Heart left ventricle (tissue), 16 donors: ENCODE data around the gene PTPN13. TPM values are rescaled to one million over a fixed set of nuclear protein-coding genes. Genes with fewer than 3 reads are reported as not detected.

Experiments used
- ATAC-seq, 4 donors: fragments of 200-7000 bp; cut with Tn5 transposase; one replicate each; pipeline ENCODE4 v1.9.1; 2020 to 2022; ENCODE audit warnings: moderate library complexity in 4 of 4, mild to moderate bottlenecking in 3 of 4, moderate number of reproducible peaks in 1 of 4
- DNase-seq, 5 donors: peaks; one replicate each; pipeline ENCODE4 v3.0.0-alpha.2; 2020
- H3K27ac ChIP-seq, 12 donors: fragments of 200-600 bp; sonication (generic) in 4 of 12; one replicate each; pipeline versions ENCODE4 v1.5.0 to v1.8.0; 2016 to 2022; ENCODE audit warnings: mild to moderate bottlenecking in 2 of 12
- H3K27me3 ChIP-seq, 9 donors: fragments of 200-600 bp; sonication (generic) in 2 of 9; one replicate each; pipeline versions ENCODE4 v1.5.1 to v1.8.0; 2016 to 2022; ENCODE audit warnings: mild to moderate bottlenecking in 3 of 9
- H3K36me3 ChIP-seq, 9 donors: fragments of 200-600 bp; sonication (generic) in 2 of 9; one replicate each; pipeline versions ENCODE4 v1.5.0 to v1.8.0; 2018 to 2022; ENCODE audit warnings: mild to moderate bottlenecking in 2 of 9
- H3K4me1 ChIP-seq, 12 donors: fragments of 200-600 bp; sonication (generic) in 4 of 12; one replicate each; pipeline versions ENCODE4 v1.5.0 to v1.8.0; 2016 to 2022; ENCODE audit warnings: mild to moderate bottlenecking in 3 of 12
- H3K4me3 ChIP-seq, 12 donors: fragments of 200-600 bp; sonication (generic) in 4 of 12; one replicate each; pipeline versions ENCODE4 v1.5.0 to v1.8.0; 2017 to 2022; ENCODE audit warnings: mild to moderate bottlenecking in 9 of 12, moderate library complexity in 4 of 12
- H3K9me3 ChIP-seq, 12 donors: fragments of 200-600 bp; sonication (generic) in 4 of 12; one replicate each; pipeline versions ENCODE4 v1.5.0 to v1.8.0; 2016 to 2022; ENCODE audit warnings: mild to moderate bottlenecking in 1 of 12
- CTCF ChIP-seq, 12 donors: fragments of 200-600 bp; sonication (generic) in 4 of 12; IDR thresholded peaks; one replicate each; pipeline versions ENCODE4 v1.5.0 to v1.8.0; 2018 to 2022; ENCODE audit warnings: antibody characterized with exemption in 12 of 12, mild to moderate bottlenecking in 5 of 12
- POLR2A ChIP-seq, 2 donors: fragments of 450-650 bp; IDR thresholded peaks; one replicate each; pipeline ENCODE4 v1.6.1; 2017; ENCODE audit warnings: antibody characterized with exemption in 2 of 2, mild to moderate bottlenecking in 2 of 2, moderate library complexity in 2 of 2
- WGBS, 4 donors: extraction: QIAGEN DNeasy Blood & Tissue Kit in 2 of 4; methylation state at CpG; one replicate each; pipeline versions ENCODE4 v1.1.5 to v1.1.7; 2013 to 2018; 5-methylcytosine and 5-hydroxymethylcytosine counted together
- intact Hi-C, 10 donors: fragments of 100-400 bp; cut with DNase I; formaldehyde crosslinking; loops; one replicate each; pipeline versions ENCODE4 v1.11.1 to v1.14.2; 2022
- polyA plus RNA-seq, 2 donors: library from polyadenylated mRNA; stranded (reverse); fragments of 200-250 nt; gene quantifications; one replicate each; pipeline ENCODE4 v1.2.3, GENCODE V29; 2013
- total RNA-seq, 9 donors: library from RNA; depleted of rRNA in 2 of 9; stranded (reverse); fragments of >200 nt in 2 of 9; fragmentation: NEBNext Ultra II Directional in 3 of 9; extraction: Animal tissue kit (Norgen Biotek cat#: 25700) in 3 of 9; gene quantifications; one replicate each; pipeline versions ENCODE4 v1.1.0 to v1.2.4, GENCODE V29; 2016 to 2023
- donor health status: ischemic (EF 13 %, LVEDD 7.1; RV severe dilation, severe dysfunction).
- donor health status: healthy with polysubstance abuse.
- donor health status: DM: no; HTN: yes; CAD: no.
- donor health status: DM: no; HTN: no; CAD: no.
- donor health status: ischemic (EF 25% LVEDD 6.9; RV normal size, moderate dysfunction).
- donor health status: ischemic (EF 25% LVEDD 5.7; RV mildly dilated, moderate dysfunction).
- donor health status: healthy.
- donor health status: DM: yes; HTN: yes; CAD: no.
- donor health status: ischemic (EF 35%, LVEDD 5.7; RV mildly dilated, moderate dysfunction).
- donor health status: nonischemic (EF 11% LVEDD 7.7; RV severe dilation, severe dysfunction).
- donor health status: DM: yes; HTN: yes; CAD: no.
- donor health status: PGD.
- donor health status: ischemic (EF 29% LVEDD 5.4; RV normal size, mild dysfunction).
- donor health status: nonischemic (EF 23%, LVEDD 6.1; RV moderate dilation, normal function).

Gene PTPN13
- total and polyA plus RNA-seq, 11 donors = 0.60 to 14.3 (median 3.6) TPM

DNA sequence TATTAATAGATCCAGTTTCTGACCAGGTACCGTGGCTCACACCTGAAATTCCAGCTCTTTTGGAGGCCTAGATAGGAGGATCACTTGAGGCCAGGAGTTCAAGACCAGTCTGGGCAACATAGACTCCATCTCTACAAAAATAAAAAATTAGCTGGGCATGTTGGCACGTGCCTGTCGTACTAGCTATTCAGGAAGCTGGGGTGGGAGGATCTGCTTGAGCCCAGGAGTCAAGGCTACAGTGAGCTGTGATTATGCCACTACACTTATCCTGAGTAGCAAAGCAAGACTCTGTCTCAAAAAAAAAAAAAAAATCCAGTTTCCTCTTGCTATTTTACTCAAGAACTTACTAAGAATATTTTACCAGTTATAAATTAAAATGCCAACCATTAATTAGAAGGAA is 163.4 kb downstream of the PTPN13 start:
- H3K27ac ChIP-seq = no peak overlapping the region
- no peaks in the 10 kb centered on the region for H3K27me3 ChIP-seq
- H3K4me1 ChIP-seq = no peaks in the 10 kb centered on the region
- TF ChIP-seq POLR2A (IDR thresholded peaks at IDR 0.05) (no peak), CTCF (IDR thresholded peaks at IDR 0.05) (no peak)
- WGBS, 4 donors = 73 to 87% (median 80%) methylated on average over 3 of the region's 3 CpGs
- H3K4me3 ChIP-seq = no peak overlapping the region
- peaks cover 0 to 23% (median 0%) of the 10 kb centered on the region in 9 donors for H3K36me3 ChIP-seq
- intact Hi-C loops = no loop called here
- ATAC-seq = no peak
- DNase-seq = no peak
- no peaks in the 10 kb centered on the region for H3K9me3 ChIP-seq

DNA sequence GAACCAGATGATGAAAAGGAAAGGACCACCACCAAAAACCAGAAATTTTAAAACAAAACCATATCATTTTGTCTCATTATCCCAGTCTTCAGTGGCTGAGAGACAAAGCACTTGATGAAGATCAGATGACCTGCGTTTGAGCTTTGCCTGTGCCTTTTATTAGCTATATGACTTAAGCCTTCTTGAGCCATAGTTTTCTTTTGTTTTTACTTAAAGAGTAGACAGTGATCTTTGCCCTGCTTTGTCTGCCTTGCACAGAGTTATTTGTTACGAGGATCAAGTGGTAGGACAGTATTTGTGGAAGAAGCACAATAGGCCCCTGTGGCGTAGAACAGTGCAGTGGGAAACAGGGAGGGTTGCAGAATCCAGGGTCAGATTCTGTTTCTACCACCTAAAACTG is 165.2 kb downstream of the PTPN13 start:
- no peak overlapping the region for H3K27ac ChIP-seq
- intact Hi-C loops = no loop called here
- H3K36me3 ChIP-seq = peaks cover 0 to 27% (median 0%) of the 10 kb centered on the region in 9 donors
- no peaks in the 10 kb centered on the region for H3K4me1 ChIP-seq
- H3K9me3 ChIP-seq = no peaks in the 10 kb centered on the region
- no peak for ATAC-seq
- no peak overlapping the region for H3K4me3 ChIP-seq
- WGBS, 4 donors = 88 to 89% (median 88%) methylated on average over 3 of the region's 3 CpGs
- H3K27me3 ChIP-seq = no peaks in the 10 kb centered on the region
- TF ChIP-seq CTCF (IDR thresholded peaks at IDR 0.05) (no peak), POLR2A (IDR thresholded peaks at IDR 0.05) (no peak)
- DNase-seq = no peak

- Histone ChIP-seq H3K9me3 (no peaks in the 10 kb centered on the region), H3K27me3 (no peaks in the 10 kb centered on the region), H3K4me1 (no peaks in the 10 kb centered on the region), H3K36me3 (peaks cover 0 to 51% (median 0%) of the 10 kb centered on the region in 9 donors), H3K4me3 (no peak overlapping the region), H3K27ac (no peak overlapping the region)
- TF ChIP-seq POLR2A (IDR thresholded peaks at IDR 0.05) (no peak), CTCF (IDR thresholded peaks at IDR 0.05) (no peak)
- ATAC-seq (no peak), DNase-seq (no peak)
- 83 to 90% (median 88%) methylated on average over 5 of the region's 5 CpGs for WGBS, 4 donors
- intact Hi-C loops = no loop called here
These were observed 168.5 kb downstream of the PTPN13 start for GRCh38 chr4:86762649-86763048.

- no peak for TF ChIP-seq POLR2A (IDR thresholded peaks at IDR 0.05)
- no peak for TF ChIP-seq CTCF (IDR thresholded peaks at IDR 0.05)
- Histone ChIP-seq H3K9me3 (no peaks in the 10 kb centered on the region), H3K4me1 (no peaks in the 10 kb centered on the region), H3K27ac (no peak overlapping the region), H3K4me3 (no peak overlapping the region), H3K27me3 (no peaks in the 10 kb centered on the region), H3K36me3 (peaks cover 0 to 70% (median 4%) of the 10 kb centered on the region in 9 donors)
- WGBS, 4 donors = 93 to 96% (median 94%) methylated on average over 4 of the region's 4 CpGs
- no peak for DNase-seq
- intact Hi-C loops = no loop called here
- ATAC-seq = no peak
These were observed 175.7 kb downstream of the PTPN13 start for GRCh38 chr4:86769794-86770193.
